HEK293T (cell line): ENCODE data around the gene NAA38.
"Not testable (repeated sequence)": the region's sequence is repeated elsewhere in the genome, so short reads cannot be mapped to it uniquely, and the experiment has no call there.

Source experiments
- CTCF ChIA-PET: fragments of 350-600 bp; formaldehyde crosslinking; extraction: SDS; loops from one replicate; lab custom pipeline; 2021; ENCODE audit warnings: antibody characterized with exemption, inconsistent platforms; lab: Yijun Ruan, JAX
- POLR2A ChIA-PET: fragments of 350-600 bp; formaldehyde crosslinking; extraction: SDS; loops from one replicate; lab custom pipeline; 2020; ENCODE audit warnings: antibody characterized with exemption, inconsistent platforms; lab: Yijun Ruan, JAX
- DNase-seq: peaks from one replicate; pipeline ENCODE4 v3.0.0; 2012; ENCODE audit warnings: mixed read lengths; ENCODE audit errors: extremely low spot score
- ARNT ChIP-seq: fragments of 450-650 bp; IDR thresholded peaks from 2 replicates; pipeline ENCODE4 v1.6.1; 2017; ENCODE audit warnings: mild to moderate bottlenecking
- BHLHE40 ChIP-seq: fragments of 450-650 bp; IDR thresholded peaks from 2 replicates; pipeline ENCODE4 v1.6.1; 2016; ENCODE audit warnings: mild to moderate bottlenecking, moderate library complexity, borderline replicate concordance
- CTBP1 ChIP-seq: fragments of 450-650 bp; IDR thresholded peaks from 2 replicates; pipeline ENCODE4 v1.6.1; 2016; ENCODE audit warnings: borderline replicate concordance
- ELF4 ChIP-seq: fragments of 450-650 bp; IDR thresholded peaks from 2 replicates; pipeline ENCODE4 v1.6.1; 2017; ENCODE audit warnings: antibody characterized with exemption
- FOXA1 ChIP-seq: fragments of 450-650 bp; IDR thresholded peaks from 2 replicates; pipeline ENCODE4 v1.6.1; 2016; ENCODE audit warnings: mild to moderate bottlenecking
- FOXK2 ChIP-seq: fragments of 450-650 bp; IDR thresholded peaks from 2 replicates; pipeline ENCODE4 v1.6.1; 2016; ENCODE audit warnings: mild to moderate bottlenecking
- FOXM1 ChIP-seq: fragments of 450-650 bp; IDR thresholded peaks from 2 replicates; pipeline ENCODE4 v1.6.1; 2017; ENCODE audit warnings: mild to moderate bottlenecking, borderline replicate concordance
- HDGF ChIP-seq: fragments of 450-650 bp; IDR thresholded peaks from 2 replicates; pipeline ENCODE4 v1.6.1; 2017; ENCODE audit warnings: antibody characterized with exemption, borderline replicate concordance
- L3MBTL2 ChIP-seq: fragments of 450-650 bp; conservative IDR thresholded peaks from 2 replicates; pipeline ENCODE4 v1.6.1; 2016; ENCODE audit warnings: mild to moderate bottlenecking
- LEF1 ChIP-seq: fragments of 450-650 bp; IDR thresholded peaks from 2 replicates; pipeline ENCODE4 v1.6.1; 2017; ENCODE audit warnings: mild to moderate bottlenecking, borderline replicate concordance
- NFRKB ChIP-seq: fragments of 450-650 bp; IDR thresholded peaks from 2 replicates; pipeline ENCODE4 v1.6.1; 2016; ENCODE audit warnings: mild to moderate bottlenecking, moderate library complexity
- SP1 ChIP-seq: fragments of 450-650 bp; IDR thresholded peaks from 2 replicates; pipeline ENCODE4 v1.6.1; 2017
- SUZ12 ChIP-seq: fragments of 450-650 bp; IDR thresholded peaks from 2 replicates; pipeline ENCODE4 v1.6.1; 2016; ENCODE audit warnings: mild to moderate bottlenecking
- TARDBP ChIP-seq: fragments of 450-650 bp; IDR thresholded peaks from 2 replicates; pipeline ENCODE4 v1.6.1; 2016
- ZNF384 ChIP-seq: fragments of 450-650 bp; IDR thresholded peaks from 2 replicates; pipeline ENCODE4 v1.6.1; 2016
- TF ChIP-seq, protein P1 (sequence below): fragments of 450-650 bp; IDR thresholded peaks from 2 replicates; pipeline ENCODE4 v1.6.1; 2016

Gene NAA38

DNA sequence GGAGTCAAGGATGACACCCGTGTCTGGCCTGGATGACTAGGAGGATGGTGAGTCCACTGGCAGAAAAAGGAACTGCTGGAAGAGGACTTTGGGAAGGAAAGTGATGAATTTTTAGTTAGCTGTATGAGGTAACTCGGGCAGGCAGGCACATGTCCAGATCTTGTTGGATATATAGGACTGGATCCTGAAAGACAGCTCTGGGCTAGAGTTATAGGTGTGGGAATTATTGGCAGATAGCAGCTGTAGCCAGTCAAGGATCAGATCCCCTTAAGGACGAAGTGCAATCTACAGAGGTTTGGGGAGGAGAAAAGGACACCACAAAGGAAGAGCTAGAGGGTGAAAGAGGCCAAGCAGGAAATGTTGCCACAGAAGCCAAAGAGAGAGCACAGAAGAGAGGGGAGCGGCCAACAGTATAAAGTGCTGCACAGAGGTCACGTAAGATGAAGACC lies 10.5 kb upstream of the NAA38 start:
- CTCF ChIA-PET = no interaction called here
- POLR2A ChIA-PET = no interaction called here

DNA sequence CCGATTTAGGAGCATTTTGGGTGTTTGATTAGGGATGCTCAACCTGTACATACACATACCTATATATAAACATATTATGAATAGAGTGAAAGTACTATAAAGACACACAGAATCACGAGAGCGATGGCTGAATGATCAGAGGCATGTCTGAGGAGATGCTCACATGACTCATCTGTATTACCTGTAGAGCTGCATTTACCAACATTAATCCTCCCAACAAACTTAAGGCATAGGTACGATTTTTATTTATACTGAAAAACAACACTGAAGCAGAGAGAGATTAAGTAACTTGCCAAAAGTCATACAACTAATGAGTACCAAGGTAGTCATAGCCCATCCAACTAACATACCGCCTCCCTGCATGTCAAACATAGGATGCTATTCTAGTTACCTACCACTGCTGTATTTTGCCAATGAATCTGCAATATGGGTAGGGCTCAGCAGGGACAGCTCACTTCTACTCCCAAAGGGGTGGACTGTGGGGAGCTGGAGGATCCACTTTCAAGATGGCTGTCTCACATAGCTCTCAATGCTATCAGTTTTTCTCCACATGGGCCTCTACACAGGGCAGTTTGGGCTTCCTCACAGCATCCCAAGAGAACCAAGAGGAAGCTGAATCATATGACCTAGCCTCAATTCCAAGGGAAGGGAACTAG lies 7.8 kb upstream of the NAA38 start:
- DNase-seq = no peak
- TF ChIP-seq ARNT (no peak), SUZ12 (no peak), HDGF (no peak), LEF1 (no peak)
- ChIA-PET POLR2A (interaction anchor here (0.9 kb wide), 1 partner anchor 9 kb away, joined by 3 read pairs; no protein-coding TSS in a partner anchor), CTCF (interaction anchor here (1.0 to 1.1 kb wide), 2 partner anchors 151 to 237 kb away, joined by 3 read pairs; partner anchors contain the start of gene SAT2)

More for the DNA sequence above, 10.5 kb upstream of the NAA38 start:
- DNase-seq = no peak
- TF ChIP-seq SP1 = no peak
- no peak for TF ChIP-seq ARNT
- no peak for TF ChIP-seq L3MBTL2
- TF ChIP-seq LEF1 = no peak
- TF ChIP-seq BHLHE40 = no peak
- TF ChIP-seq, protein P1, sequence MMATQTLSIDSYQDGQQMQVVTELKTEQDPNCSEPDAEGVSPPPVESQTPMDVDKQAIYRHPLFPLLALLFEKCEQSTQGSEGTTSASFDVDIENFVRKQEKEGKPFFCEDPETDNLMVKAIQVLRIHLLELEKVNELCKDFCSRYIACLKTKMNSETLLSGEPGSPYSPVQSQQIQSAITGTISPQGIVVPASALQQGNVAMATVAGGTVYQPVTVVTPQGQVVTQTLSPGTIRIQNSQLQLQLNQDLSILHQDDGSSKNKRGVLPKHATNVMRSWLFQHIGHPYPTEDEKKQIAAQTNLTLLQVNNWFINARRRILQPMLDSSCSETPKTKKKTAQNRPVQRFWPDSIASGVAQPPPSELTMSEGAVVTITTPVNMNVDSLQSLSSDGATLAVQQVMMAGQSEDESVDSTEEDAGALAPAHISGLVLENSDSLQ = no peak
- TF ChIP-seq FOXK2 = no peak
- no peak for TF ChIP-seq ZNF384
- TF ChIP-seq FOXA1 = no peak
- no peak for TF ChIP-seq HDGF
- TF ChIP-seq NFRKB = no peak
- TF ChIP-seq CTBP1 = no peak
- no peak for TF ChIP-seq FOXM1
- no peak for TF ChIP-seq TARDBP
- TF ChIP-seq ELF4 = no peak
- no peak for TF ChIP-seq SUZ12

DNA sequence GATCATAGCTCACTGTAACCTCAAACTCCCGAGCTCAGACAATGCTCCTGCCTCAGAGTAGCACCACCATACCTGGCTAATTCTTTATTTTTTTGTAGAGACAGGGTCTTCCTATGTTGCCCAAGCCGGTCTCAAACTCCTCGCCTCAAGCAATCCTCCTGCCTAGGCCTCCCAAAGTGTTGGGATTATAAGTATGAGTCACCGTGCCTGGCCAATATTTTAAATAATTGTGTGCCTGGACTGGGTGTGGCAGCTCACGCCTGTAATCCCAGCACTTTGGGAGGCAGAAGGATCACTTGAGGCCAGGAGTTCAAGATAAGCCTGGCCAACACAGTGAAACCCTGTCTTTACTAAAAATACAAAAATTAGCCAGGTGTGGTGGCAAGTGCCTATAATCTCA lies 7.0 kb upstream of the NAA38 start:
- not testable (repeated sequence) for DNase-seq
- CTCF ChIA-PET = interaction anchor here (1.0 to 1.1 kb wide), 3 partner anchors 35 to 237 kb away, joined by 3 to 4 read pairs (median 3); partner anchors contain the start of gene SAT2

DNA sequence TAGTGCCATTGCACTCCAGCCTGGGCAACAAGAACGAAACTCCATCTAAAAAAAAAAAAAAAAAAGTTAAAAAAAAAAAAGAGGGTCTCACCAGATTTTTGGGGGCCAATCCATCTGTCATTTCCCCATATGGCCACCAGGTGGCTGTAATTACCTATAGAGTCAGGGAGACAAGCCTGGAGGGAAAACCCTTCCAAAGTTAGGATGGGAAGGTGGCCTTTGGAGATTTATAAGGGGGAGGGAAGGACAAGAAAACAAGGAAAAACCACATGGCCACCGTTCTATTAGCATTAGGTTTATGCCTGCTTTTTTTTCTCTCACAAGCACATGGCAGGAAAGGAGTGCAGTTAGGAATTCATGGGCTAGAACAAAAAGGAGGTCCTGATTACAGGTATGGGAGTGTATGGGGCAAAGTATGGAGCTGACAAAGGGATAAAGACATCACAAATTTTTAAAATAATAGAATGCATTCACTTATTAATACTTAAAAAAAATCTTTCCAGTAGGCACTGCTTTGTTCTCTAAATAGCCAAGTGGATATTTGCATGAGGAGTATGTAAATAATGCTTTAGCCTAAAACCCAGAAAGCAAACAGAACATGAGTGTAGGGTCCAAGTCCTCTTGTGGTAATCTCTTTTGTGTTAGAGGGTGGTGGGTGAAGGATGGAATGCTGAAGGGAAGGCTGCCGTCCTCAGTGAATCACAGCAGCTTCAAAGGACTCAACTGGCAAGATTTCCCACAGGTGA lies 5.5 kb upstream of the NAA38 start:
- no peak for TF ChIP-seq ARNT
- peak; percentile 88 for TF ChIP-seq ZNF384
- no peak for TF ChIP-seq HDGF
- DNase-seq = peak; percentile 44
- ChIA-PET POLR2A (no interaction called here), CTCF (interaction anchor here (0.6 to 1.5 kb wide), 4 partner anchors 18 to 130 kb away, joined by 3 to 6 read pairs (median 3); no protein-coding TSS in a partner anchor)

More for the DNA sequence above, 7.0 kb upstream of the NAA38 start:
- POLR2A ChIA-PET = not testable (repeated sequence)

DNA sequence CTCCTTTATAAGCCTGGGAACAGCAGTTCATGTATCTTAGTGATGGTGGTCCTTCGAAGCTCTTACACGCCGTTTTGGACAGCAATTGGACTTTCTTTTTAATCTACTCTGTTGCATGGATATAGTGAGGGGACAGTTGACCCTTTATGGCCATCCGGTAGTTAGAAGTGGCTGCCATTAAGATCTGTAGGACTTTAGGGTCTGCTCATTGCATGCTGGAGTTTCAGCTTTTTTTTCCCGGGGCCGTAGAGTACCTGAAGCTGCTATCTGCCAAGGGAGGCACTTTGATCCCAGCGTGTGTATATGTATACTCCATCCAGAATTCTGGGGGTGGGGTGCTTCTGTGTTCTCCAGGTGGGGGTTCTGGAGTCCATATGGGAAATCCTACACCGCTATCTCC lies 1.7 kb upstream of the NAA38 start:
- no peak for TF ChIP-seq FOXA1
- TF ChIP-seq ZNF384 = no peak
- TF ChIP-seq FOXM1 = no peak
- TF ChIP-seq BHLHE40 = no peak
- TF ChIP-seq CTBP1 = no peak
- TF ChIP-seq HDGF = no peak
- no peak for DNase-seq
- POLR2A ChIA-PET = no interaction called here
- CTCF ChIA-PET = interaction anchor here (0.5 to 2.7 kb wide), 6 partner anchors 24 to 337 kb away, joined by 3 to 8 read pairs (median 4); no protein-coding TSS in a partner anchor

DNA sequence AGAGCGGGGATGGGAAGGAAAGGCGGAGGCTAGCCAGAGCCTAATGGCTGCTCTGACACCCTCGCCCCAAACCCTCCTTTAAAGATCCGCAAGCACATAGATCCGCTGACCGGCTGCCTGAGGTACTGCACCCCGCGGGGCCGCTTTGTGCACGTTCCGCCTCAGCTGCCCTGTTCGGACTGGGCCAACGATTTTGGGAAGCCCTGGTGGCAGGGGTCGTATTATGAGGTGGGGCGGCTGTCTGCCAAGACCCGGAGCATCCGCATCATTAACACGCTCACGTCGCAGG lies 1.1 kb upstream of the NAA38 start:
- no peak for TF ChIP-seq TARDBP
- no peak for TF ChIP-seq CTBP1
- no peak for TF ChIP-seq FOXM1
- no peak for TF ChIP-seq FOXK2
- no peak for TF ChIP-seq HDGF
- no peak for TF ChIP-seq L3MBTL2
- no peak for TF ChIP-seq SUZ12
- no peak for TF ChIP-seq ZNF384
- TF ChIP-seq, protein P1 = no peak
- TF ChIP-seq ELF4 = no peak
- POLR2A ChIA-PET = no interaction called here
- peak; percentile 57 for DNase-seq
- CTCF ChIA-PET = interaction anchor here (0.5 to 2.7 kb wide), 4 partner anchors 24 to 337 kb away, joined by 3 to 8 read pairs (median 5); no protein-coding TSS in a partner anchor

DNA sequence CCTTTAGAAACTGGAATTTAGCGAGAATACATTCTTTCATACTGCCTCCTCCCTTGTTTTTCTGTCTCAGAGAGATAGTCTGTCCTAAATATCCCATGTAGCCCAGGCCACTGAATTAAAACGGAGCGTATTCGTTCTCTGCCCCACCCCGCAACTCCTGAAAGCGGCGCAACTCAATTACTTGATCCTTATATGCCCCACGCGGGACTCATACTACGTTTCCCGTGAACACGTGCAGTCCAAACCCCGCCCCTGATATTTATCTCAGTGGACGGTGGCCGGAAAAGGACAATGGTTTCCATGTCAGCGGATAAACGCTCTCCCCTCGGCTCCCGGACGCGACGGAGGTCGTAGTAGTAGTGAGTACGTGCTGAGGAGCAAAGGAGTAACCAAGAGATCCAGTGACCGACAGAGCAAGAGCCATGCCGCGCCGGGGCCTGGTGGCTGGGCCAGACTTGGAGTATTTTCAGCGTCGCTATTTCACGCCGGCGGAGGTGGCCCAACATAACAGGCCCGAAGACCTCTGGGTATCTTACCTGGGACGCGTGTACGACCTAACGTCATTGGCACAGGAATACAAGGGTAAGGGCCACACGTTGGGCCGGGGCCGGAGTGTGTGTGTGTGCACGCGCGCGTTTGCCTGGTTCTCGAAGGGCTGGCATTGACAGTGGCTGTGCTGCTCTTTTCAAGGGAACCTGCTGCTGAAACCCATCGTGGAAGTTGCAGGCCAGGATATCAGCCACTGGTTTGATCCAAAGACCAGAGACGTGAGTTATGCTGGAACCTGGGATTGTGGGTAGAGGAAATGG lies 558 bp upstream of the NAA38 start, which contains the start of gene CYB5D1:
TSS of gene CYB5D1 (plus strand) at position 291 of the 809 bp plus-strand sequence. CDS start at position 423, 132 bp downstream.
- ChIA-PET POLR2A (interaction anchor here (0.6 to 1.9 kb wide), 22 partner anchors 13 to 391 kb away, joined by 3 to 18 read pairs (median 4); partner anchors contain the start of genes CHD3, CNTROB, PFAS and RNF227), CTCF (interaction anchor here (0.6 to 1.2 kb wide), 8 partner anchors 23 to 132 kb away, joined by 3 to 7 read pairs (median 4); partner anchors contain the start of gene KDM6B)
- peak; percentile 64 for DNase-seq
- peak; percentile 26; the same call in 1 of the 2 replicates for TF ChIP-seq TARDBP
- TF ChIP-seq ZNF384 = no peak
- TF ChIP-seq L3MBTL2 = peak; percentile 91
